ENCODE measurements around the gene FARP1.
"Not testable (repeated sequence)": the region's sequence is repeated elsewhere in the genome, so short reads cannot be mapped to it uniquely, and the experiment has no call there.

- not testable (repeated sequence) for TF ChIP-seq GTF2I (CRISPR knock-in tag; conservative IDR thresholded peaks at IDR 0.05); ZNF425 (CRISPR knock-in tag; conservative IDR thresholded peaks at IDR 0.05); ZNF281 (CRISPR knock-in tag; IDR thresholded peaks at IDR 0.05); MXD4 (CRISPR knock-in tag; IDR thresholded peaks at IDR 0.05; ENCODE audit: borderline replicate concordance)
- TF ChIP-seq, protein P1, sequence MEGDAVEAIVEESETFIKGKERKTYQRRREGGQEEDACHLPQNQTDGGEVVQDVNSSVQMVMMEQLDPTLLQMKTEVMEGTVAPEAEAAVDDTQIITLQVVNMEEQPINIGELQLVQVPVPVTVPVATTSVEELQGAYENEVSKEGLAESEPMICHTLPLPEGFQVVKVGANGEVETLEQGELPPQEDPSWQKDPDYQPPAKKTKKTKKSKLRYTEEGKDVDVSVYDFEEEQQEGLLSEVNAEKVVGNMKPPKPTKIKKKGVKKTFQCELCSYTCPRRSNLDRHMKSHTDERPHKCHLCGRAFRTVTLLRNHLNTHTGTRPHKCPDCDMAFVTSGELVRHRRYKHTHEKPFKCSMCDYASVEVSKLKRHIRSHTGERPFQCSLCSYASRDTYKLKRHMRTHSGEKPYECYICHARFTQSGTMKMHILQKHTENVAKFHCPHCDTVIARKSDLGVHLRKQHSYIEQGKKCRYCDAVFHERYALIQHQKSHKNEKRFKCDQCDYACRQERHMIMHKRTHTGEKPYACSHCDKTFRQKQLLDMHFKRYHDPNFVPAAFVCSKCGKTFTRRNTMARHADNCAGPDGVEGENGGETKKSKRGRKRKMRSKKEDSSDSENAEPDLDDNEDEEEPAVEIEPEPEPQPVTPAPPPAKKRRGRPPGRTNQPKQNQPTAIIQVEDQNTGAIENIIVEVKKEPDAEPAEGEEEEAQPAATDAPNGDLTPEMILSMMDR (IDR thresholded peaks at IDR 0.05) = not testable (repeated sequence)
- TF ChIP-seq, protein P2, sequence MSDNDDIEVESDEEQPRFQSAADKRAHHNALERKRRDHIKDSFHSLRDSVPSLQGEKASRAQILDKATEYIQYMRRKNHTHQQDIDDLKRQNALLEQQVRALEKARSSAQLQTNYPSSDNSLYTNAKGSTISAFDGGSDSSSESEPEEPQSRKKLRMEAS (CRISPR knock-in tag; IDR thresholded peaks at IDR 0.05) = not testable (repeated sequence)
- TF ChIP-seq, protein P3, sequence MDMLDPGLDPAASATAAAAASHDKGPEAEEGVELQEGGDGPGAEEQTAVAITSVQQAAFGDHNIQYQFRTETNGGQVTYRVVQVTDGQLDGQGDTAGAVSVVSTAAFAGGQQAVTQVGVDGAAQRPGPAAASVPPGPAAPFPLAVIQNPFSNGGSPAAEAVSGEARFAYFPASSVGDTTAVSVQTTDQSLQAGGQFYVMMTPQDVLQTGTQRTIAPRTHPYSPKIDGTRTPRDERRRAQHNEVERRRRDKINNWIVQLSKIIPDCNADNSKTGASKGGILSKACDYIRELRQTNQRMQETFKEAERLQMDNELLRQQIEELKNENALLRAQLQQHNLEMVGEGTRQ (CRISPR knock-in tag; IDR thresholded peaks at IDR 0.05) = not testable (repeated sequence)
- TF ChIP-seq, protein P4, sequence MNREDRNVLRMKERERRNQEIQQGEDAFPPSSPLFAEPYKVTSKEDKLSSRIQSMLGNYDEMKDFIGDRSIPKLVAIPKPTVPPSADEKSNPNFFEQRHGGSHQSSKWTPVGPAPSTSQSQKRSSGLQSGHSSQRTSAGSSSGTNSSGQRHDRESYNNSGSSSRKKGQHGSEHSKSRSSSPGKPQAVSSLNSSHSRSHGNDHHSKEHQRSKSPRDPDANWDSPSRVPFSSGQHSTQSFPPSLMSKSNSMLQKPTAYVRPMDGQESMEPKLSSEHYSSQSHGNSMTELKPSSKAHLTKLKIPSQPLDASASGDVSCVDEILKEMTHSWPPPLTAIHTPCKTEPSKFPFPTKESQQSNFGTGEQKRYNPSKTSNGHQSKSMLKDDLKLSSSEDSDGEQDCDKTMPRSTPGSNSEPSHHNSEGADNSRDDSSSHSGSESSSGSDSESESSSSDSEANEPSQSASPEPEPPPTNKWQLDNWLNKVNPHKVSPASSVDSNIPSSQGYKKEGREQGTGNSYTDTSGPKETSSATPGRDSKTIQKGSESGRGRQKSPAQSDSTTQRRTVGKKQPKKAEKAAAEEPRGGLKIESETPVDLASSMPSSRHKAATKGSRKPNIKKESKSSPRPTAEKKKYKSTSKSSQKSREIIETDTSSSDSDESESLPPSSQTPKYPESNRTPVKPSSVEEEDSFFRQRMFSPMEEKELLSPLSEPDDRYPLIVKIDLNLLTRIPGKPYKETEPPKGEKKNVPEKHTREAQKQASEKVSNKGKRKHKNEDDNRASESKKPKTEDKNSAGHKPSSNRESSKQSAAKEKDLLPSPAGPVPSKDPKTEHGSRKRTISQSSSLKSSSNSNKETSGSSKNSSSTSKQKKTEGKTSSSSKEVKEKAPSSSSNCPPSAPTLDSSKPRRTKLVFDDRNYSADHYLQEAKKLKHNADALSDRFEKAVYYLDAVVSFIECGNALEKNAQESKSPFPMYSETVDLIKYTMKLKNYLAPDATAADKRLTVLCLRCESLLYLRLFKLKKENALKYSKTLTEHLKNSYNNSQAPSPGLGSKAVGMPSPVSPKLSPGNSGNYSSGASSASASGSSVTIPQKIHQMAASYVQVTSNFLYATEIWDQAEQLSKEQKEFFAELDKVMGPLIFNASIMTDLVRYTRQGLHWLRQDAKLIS (CRISPR knock-in tag; IDR thresholded peaks at IDR 0.05; ENCODE audit: borderline replicate concordance) = not testable (repeated sequence)
Measured at GRCh38 chr13:98369520-98369919, 226.6 kb downstream of the FARP1 start.

Measured in WTC11 (cell line).